Progenitor cell of endocrine pancreas (in vitro differentiated cells): ENCODE results near the gene ADRB1. TPM values are rescaled to one million over a fixed set of nuclear protein-coding genes. Genes with fewer than 3 reads are reported as not detected.

Experiments used
- DNase-seq: peaks from one replicate; pipeline ENCODE4 v3.0.0; 2021; ENCODE audit warnings: low spot score; ENCODE audit not compliant: unreplicated experiment
- H3K27ac Mint-ChIP-seq: 2 replicates; pipeline ENCODE4 v1.8.0; 2021; ENCODE audit warnings: mild to moderate bottlenecking, moderate library complexity, mixed read lengths
- H3K27me3 Mint-ChIP-seq: 2 replicates; pipeline ENCODE4 v1.8.0; 2021; ENCODE audit warnings: mixed read lengths
- H3K36me3 Mint-ChIP-seq: 2 replicates; pipeline ENCODE4 v1.8.0; 2022; ENCODE audit warnings: mixed read lengths; ENCODE audit not compliant: insufficient read depth
- H3K4me1 Mint-ChIP-seq: 2 replicates; pipeline ENCODE4 v1.8.0; 2021; ENCODE audit warnings: low read depth, mixed read lengths
- H3K4me3 Mint-ChIP-seq: 2 replicates; pipeline ENCODE4 v1.8.0; 2021; ENCODE audit warnings: low read depth, mild to moderate bottlenecking, moderate library complexity, mixed read lengths
- H3K9me3 Mint-ChIP-seq: 2 replicates; pipeline ENCODE4 v1.8.0; 2021; ENCODE audit warnings: low read depth, mixed read lengths
- CTCF ChIP-seq: fragments of 200-600 bp; sonication (generic); IDR thresholded peaks from one replicate; pipeline ENCODE4 v1.5.0; 2021; ENCODE audit warnings: antibody characterized with exemption, mild to moderate bottlenecking; ENCODE audit not compliant: unreplicated experiment
- total RNA-seq: library from RNA; stranded (reverse); gene quantifications from 2 replicates; pipeline ENCODE4 v1.2.1, GENCODE V29; 2021

Gene ADRB1
- total RNA-seq, 1 donor from 2014 or later = not detected

GRCh38 chr10:114087255-114087654, 43.6 kb downstream of the ADRB1 start:
- H3K9me3 Mint-ChIP-seq = no peaks in the 10 kb centered on the region
- H3K27me3 Mint-ChIP-seq = no peaks in the 10 kb centered on the region
- TF ChIP-seq CTCF = peak; percentile 16
- H3K36me3 Mint-ChIP-seq = no peaks in the 10 kb centered on the region
- H3K4me1 Mint-ChIP-seq = no peaks in the 10 kb centered on the region
- H3K27ac Mint-ChIP-seq = no peak overlapping the region
- DNase-seq = no peak
- H3K4me3 Mint-ChIP-seq = no peak overlapping the region

- H3K4me3 Mint-ChIP-seq = no peak overlapping the region
Observed at GRCh38 chr10:114087655-114088054, 44.0 kb downstream of the ADRB1 start.

GRCh38 chr10:114094795-114095194, 51.1 kb downstream of the ADRB1 start:
- H3K4me1 Mint-ChIP-seq = peaks cover 4% of the 10 kb centered on the region
- TF ChIP-seq CTCF = no peak
- no peak for DNase-seq
- no peaks in the 10 kb centered on the region for H3K36me3 Mint-ChIP-seq
- peaks cover 21% of the 10 kb centered on the region for H3K27me3 Mint-ChIP-seq
- H3K9me3 Mint-ChIP-seq = peaks cover 3% of the 10 kb centered on the region
- no peak overlapping the region for H3K27ac Mint-ChIP-seq
- no peak overlapping the region for H3K4me3 Mint-ChIP-seq

More at GRCh38 chr10:114087655-114088054, 44.0 kb downstream of the ADRB1 start:
- DNase-seq = no peak
- H3K27ac Mint-ChIP-seq = no peak overlapping the region
- H3K9me3 Mint-ChIP-seq = no peaks in the 10 kb centered on the region
- no peaks in the 10 kb centered on the region for H3K36me3 Mint-ChIP-seq
- H3K4me1 Mint-ChIP-seq = no peaks in the 10 kb centered on the region
- TF ChIP-seq CTCF = no peak
- H3K27me3 Mint-ChIP-seq = no peaks in the 10 kb centered on the region

GRCh38 chr10:114095559-114096337, 52.1 kb downstream of the ADRB1 start:
- Mint-ChIP-seq H3K27ac (no peak overlapping the region), H3K4me1 (peaks cover 10% of the 10 kb centered on the region), H3K27me3 (peaks cover 30% of the 10 kb centered on the region), H3K9me3 (peaks cover 3% of the 10 kb centered on the region), H3K4me3 (no peak overlapping the region), H3K36me3 (no peaks in the 10 kb centered on the region)
- TF ChIP-seq CTCF = no peak
- DNase-seq = no peak

Other genes with a start within 250 kb of the ADRB1 start
- 9.8 and 11.1 TPM in 2 replicates for gene DCLRE1A, start 189.8 kb upstream of the ADRB1 start, total RNA-seq
- 41.7 and 43.6 TPM in 2 replicates for gene NHLRC2, start 189.2 kb upstream of the ADRB1 start, total RNA-seq
- gene CCDC186, start 130.3 kb downstream of the ADRB1 start, total RNA-seq = 20.8 and 21.0 TPM in 2 replicates
- gene TDRD1, start 135.5 kb downstream of the ADRB1 start, total RNA-seq = not detected in 2 replicates
- gene VWA2, start 195.4 kb downstream of the ADRB1 start, total RNA-seq = 12.1 and 12.4 TPM in 2 replicates